Upper lobe of right lung (tissue), 1 donor: ENCODE results near the gene TEX12. TPM values are rescaled to one million over a fixed set of nuclear protein-coding genes. Genes with fewer than 3 reads are reported as not detected.
"Not testable (repeated sequence)": the region's sequence is repeated elsewhere in the genome, so short reads cannot be mapped to it uniquely, and the experiment has no call there.

Source experiments
- ATAC-seq: fragments of 200-7000 bp; cut with Tn5 transposase; one replicate; pipeline ENCODE4 v1.9.1; 2020; ENCODE audit warnings: mild to moderate bottlenecking, moderate library complexity
- DNase-seq: peaks from one replicate; pipeline ENCODE4 v3.0.0-alpha.2; 2020
- H3K27ac ChIP-seq: fragments of 200-600 bp; one replicate; pipeline ENCODE4 v1.8.0; 2022
- H3K27me3 ChIP-seq: fragments of 200-600 bp; one replicate; pipeline ENCODE4 v1.8.0; 2022; ENCODE audit warnings: mild to moderate bottlenecking
- H3K36me3 ChIP-seq: fragments of 200-600 bp; one replicate; pipeline ENCODE4 v1.8.0; 2022
- H3K4me1 ChIP-seq: fragments of 200-600 bp; one replicate; pipeline ENCODE4 v1.8.0; 2022
- H3K4me3 ChIP-seq: fragments of 200-600 bp; one replicate; pipeline ENCODE4 v1.8.0; 2022; ENCODE audit warnings: mild to moderate bottlenecking
- H3K9me3 ChIP-seq: fragments of 200-600 bp; one replicate; pipeline ENCODE4 v1.8.0; 2022
- intact Hi-C: fragments of 100-400 bp; cut with DNase I; formaldehyde crosslinking; loops from one replicate; pipeline ENCODE4 v1.11.0; 2022
- total RNA-seq: library from RNA; stranded (reverse); fragmentation: NEBNext Ultra II Directional; extraction: Animal tissue kit (Norgen Biotek cat#: 25700); gene quantifications from one replicate; pipeline ENCODE4 v1.2.1, GENCODE V29; 2021
- TF ChIP-seq, protein P1 (sequence below): fragments of 200-600 bp; IDR thresholded peaks from one replicate; pipeline ENCODE4 v1.8.0; 2022; ENCODE audit warnings: antibody characterized with exemption
- donor health status: DM: no; HTN: yes; CAD: no; lungs with severe emphysema.

The TEX12 gene
- total RNA-seq, 1 donor from 2014 or later, result not detected

GRCh38 chr11:112178428-112178827, 11.3 kb downstream of the TEX12 start:
- H3K27ac ChIP-seq, result no peak overlapping the region
- DNase-seq, result no peak
- H3K4me3 ChIP-seq, result no peak overlapping the region
- ATAC-seq, result no peak
- peaks cover 5% of the 10 kb centered on the region for H3K4me1 ChIP-seq
- intact Hi-C loops, result no loop called here
- TF ChIP-seq, protein P1, sequence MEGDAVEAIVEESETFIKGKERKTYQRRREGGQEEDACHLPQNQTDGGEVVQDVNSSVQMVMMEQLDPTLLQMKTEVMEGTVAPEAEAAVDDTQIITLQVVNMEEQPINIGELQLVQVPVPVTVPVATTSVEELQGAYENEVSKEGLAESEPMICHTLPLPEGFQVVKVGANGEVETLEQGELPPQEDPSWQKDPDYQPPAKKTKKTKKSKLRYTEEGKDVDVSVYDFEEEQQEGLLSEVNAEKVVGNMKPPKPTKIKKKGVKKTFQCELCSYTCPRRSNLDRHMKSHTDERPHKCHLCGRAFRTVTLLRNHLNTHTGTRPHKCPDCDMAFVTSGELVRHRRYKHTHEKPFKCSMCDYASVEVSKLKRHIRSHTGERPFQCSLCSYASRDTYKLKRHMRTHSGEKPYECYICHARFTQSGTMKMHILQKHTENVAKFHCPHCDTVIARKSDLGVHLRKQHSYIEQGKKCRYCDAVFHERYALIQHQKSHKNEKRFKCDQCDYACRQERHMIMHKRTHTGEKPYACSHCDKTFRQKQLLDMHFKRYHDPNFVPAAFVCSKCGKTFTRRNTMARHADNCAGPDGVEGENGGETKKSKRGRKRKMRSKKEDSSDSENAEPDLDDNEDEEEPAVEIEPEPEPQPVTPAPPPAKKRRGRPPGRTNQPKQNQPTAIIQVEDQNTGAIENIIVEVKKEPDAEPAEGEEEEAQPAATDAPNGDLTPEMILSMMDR, result no peak
- no peaks in the 10 kb centered on the region for H3K27me3 ChIP-seq
- H3K9me3 ChIP-seq, result no peaks in the 10 kb centered on the region
- no peaks in the 10 kb centered on the region for H3K36me3 ChIP-seq

DNA sequence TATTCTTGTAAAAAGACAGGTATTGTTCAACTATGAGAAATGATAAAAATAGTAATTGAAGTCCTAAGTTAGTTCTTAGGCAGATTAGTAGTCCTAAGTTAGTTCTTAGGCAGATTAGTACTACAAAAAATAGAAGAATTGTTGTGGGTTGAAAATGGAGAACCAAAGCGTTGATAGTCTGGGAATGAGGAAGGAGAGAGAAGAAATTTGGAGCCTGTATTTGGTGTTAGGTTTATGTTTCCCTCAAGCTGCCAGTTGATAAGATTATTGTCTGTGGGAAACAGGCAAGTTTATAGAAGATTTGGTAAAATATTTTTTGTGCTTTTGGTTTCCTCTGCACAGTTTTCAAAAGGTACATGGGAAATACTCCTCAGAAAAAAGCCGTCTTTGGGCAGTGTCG, 11.8 kb downstream of the TEX12 start:
- TF ChIP-seq, protein P1, result no peak
- Histone ChIP-seq H3K4me1 (peaks cover 5% of the 10 kb centered on the region), H3K4me3 (no peak overlapping the region), H3K9me3 (no peaks in the 10 kb centered on the region), H3K27me3 (no peaks in the 10 kb centered on the region), H3K27ac (no peak overlapping the region), H3K36me3 (no peaks in the 10 kb centered on the region)
- no peak for ATAC-seq
- no peak for DNase-seq
- intact Hi-C loops, result no loop called here

DNA sequence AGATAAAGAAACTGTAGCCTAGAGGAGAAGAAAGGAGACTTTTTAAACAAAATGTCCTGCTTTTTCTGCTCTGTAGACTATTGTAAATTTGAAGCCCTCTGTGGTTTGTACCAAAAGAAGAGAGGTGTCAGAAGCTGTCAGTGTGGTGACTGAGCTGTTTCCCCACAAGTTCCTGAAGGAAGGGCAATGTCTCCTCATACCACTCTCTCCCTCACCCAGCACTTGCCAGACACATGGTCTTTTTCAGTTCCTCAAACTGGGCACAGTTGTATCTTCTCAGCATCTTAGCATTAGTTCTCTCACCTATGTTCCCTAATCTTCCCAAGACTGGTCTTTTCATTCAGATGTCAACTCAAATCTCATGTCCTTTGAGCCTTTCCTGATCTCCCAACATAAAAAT, 12.4 kb downstream of the TEX12 start:
- DNase-seq, result no peak
- H3K36me3 ChIP-seq, result no peaks in the 10 kb centered on the region
- intact Hi-C loops, result no loop called here

DNA sequence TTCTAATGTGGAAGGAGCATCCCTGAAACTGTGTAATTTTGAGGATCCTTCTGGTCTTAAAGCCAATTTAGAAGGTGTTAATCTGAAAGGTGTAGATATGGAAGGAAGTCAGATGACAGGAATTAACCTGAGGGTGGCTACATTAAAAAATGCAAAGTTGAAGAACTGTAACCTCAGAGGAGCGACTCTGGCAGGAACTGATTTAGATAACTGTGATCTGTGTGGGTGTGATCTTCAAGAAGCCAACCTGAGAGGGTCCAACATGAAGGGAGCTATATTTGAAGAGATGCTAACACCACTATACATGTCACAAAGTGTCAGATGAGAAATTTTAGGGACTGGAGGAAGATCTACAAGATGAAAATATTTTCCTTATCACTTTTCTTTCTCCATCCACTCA, 15.7 kb downstream of the TEX12 start:
- TF ChIP-seq, protein P1, result no peak
- ATAC-seq, result no peak
- no peak for DNase-seq
- H3K36me3 ChIP-seq, result no peaks in the 10 kb centered on the region
- H3K9me3 ChIP-seq, result no peaks in the 10 kb centered on the region
- no peak overlapping the region for H3K27ac ChIP-seq
- H3K4me1 ChIP-seq, result no peaks in the 10 kb centered on the region
- no peaks in the 10 kb centered on the region for H3K27me3 ChIP-seq
- H3K4me3 ChIP-seq, result no peak overlapping the region
- intact Hi-C loops, result no loop called here

More for the DNA sequence above, 12.4 kb downstream of the TEX12 start:
- Histone ChIP-seq H3K4me1 (peaks cover 5% of the 10 kb centered on the region), H3K9me3 (no peaks in the 10 kb centered on the region), H3K4me3 (no peak overlapping the region), H3K27me3 (no peaks in the 10 kb centered on the region), H3K27ac (no peak overlapping the region)
- ATAC-seq, result peak; percentile 82
- TF ChIP-seq, protein P1, result no peak

GRCh38 chr11:112185883-112186282, 18.7 kb downstream of the TEX12 start:
- intact Hi-C loops, result no loop called here
- Histone ChIP-seq H3K36me3 (no peaks in the 10 kb centered on the region), H3K4me3 (no peak overlapping the region), H3K27me3 (no peaks in the 10 kb centered on the region), H3K9me3 (no peaks in the 10 kb centered on the region), H3K4me1 (no peaks in the 10 kb centered on the region), H3K27ac (no peak overlapping the region)
- no peak for DNase-seq
- TF ChIP-seq, protein P1, result no peak
- no peak for ATAC-seq

GRCh38 chr11:112186304-112186703, 19.1 kb downstream of the TEX12 start:
- H3K9me3 ChIP-seq, result no peaks in the 10 kb centered on the region
- H3K27ac ChIP-seq, result no peak overlapping the region
- H3K36me3 ChIP-seq, result no peaks in the 10 kb centered on the region
- no peaks in the 10 kb centered on the region for H3K4me1 ChIP-seq
- intact Hi-C loops, result no loop called here
- ATAC-seq (no peak), DNase-seq (no peak)
- TF ChIP-seq, protein P1, result no peak
- H3K4me3 ChIP-seq, result no peak overlapping the region
- H3K27me3 ChIP-seq, result no peaks in the 10 kb centered on the region

DNA sequence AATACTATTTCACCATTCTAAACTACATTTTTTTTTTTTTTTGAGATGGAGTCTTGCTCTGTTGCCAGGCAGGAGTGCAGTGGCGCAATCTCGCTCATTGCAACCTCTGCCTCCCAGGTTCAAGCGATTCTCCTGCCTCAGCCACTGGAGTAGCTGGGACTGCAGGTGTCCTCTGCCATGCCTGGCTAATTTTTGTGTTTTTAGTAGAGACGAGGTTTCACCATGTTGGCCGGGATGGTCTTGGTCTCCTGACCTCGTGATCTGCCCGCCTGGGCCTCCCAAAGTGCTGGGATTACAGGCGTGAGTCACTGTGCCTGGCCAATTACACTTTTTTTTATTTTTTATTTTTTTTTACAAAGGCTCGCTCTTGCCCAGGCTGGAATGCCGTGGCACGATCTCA, 27.9 kb downstream of the TEX12 start:
- H3K27ac ChIP-seq, H3K27me3 ChIP-seq, H3K4me3 ChIP-seq, H3K36me3 ChIP-seq, H3K9me3 ChIP-seq, H3K4me1 ChIP-seq, intact Hi-C loops, DNase-seq, ATAC-seq: not testable (repeated sequence)
